Liver (tissue), 3 donors: Measurements from ENCODE around the gene EXOC4.

ENCODE experiments used
- EGR1 ChIP-seq, 2 donors: IDR thresholded peaks; 2 replicates each; pipeline ENCODE4 v1.6.1; 2016 to 2018; ENCODE audit warnings: antibody characterized with exemption in 2 of 2, low read depth in 2 of 2
- YY1 ChIP-seq: IDR thresholded peaks from 2 replicates; pipeline ENCODE4 v1.6.1; 2016; ENCODE audit warnings: antibody characterized with exemption, mild to moderate bottlenecking
- TF ChIP-seq, protein P1 (sequence below): fragments of 150-350 bp; IDR thresholded peaks from 2 replicates; pipeline ENCODE4 v1.5.1; 2017; ENCODE audit warnings: improper control_type of control experiment, low read depth, low read length; ENCODE audit not compliant: missing input control
- TF ChIP-seq, protein P2 (sequence below): IDR thresholded peaks from 2 replicates; pipeline ENCODE4 v1.6.1; 2016; ENCODE audit warnings: antibody characterized with exemption
- donor health status: healthy.
- donor health status: healthy.

DNA sequence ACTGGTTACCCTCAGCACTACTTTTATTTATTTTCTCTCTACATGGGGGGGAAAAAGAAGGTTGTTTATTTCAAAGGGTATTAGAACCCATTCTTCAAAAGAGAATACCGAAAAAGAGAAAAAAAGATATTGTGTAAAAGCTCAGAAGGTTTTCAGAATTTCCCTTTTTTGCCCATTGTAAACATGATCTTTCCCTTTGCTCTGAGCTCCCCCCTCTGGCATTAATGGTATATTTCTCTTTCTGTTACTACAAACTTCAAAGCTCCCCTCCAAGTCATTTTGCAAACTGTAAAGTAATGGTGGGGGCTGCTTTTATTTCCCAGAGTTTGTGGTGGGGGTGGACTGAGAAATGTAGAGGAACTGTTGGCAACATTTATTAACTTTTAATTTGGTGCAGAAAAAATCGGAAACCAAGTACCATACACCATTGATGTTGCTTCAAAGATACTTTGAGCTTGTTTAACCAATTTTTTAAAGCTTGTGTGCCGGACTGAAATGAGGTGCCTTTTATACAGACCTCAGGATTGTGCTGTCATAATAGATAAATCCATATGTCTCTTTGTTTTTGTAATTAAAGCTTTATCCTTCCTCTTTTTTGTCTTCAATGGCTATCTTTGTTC is 181.5 kb downstream of the EXOC4 start:
- TF ChIP-seq, protein P1, sequence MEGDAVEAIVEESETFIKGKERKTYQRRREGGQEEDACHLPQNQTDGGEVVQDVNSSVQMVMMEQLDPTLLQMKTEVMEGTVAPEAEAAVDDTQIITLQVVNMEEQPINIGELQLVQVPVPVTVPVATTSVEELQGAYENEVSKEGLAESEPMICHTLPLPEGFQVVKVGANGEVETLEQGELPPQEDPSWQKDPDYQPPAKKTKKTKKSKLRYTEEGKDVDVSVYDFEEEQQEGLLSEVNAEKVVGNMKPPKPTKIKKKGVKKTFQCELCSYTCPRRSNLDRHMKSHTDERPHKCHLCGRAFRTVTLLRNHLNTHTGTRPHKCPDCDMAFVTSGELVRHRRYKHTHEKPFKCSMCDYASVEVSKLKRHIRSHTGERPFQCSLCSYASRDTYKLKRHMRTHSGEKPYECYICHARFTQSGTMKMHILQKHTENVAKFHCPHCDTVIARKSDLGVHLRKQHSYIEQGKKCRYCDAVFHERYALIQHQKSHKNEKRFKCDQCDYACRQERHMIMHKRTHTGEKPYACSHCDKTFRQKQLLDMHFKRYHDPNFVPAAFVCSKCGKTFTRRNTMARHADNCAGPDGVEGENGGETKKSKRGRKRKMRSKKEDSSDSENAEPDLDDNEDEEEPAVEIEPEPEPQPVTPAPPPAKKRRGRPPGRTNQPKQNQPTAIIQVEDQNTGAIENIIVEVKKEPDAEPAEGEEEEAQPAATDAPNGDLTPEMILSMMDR, result peak; percentile 24
- no peak for TF ChIP-seq EGR1 (IDR thresholded peaks at IDR 0.05; ENCODE audit: low read depth in 2 of 2)
- TF ChIP-seq, protein P2, sequence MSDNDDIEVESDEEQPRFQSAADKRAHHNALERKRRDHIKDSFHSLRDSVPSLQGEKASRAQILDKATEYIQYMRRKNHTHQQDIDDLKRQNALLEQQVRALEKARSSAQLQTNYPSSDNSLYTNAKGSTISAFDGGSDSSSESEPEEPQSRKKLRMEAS, result no peak
- no peak for TF ChIP-seq YY1
